Left lung (tissue), 10 donors: ENCODE measurements around the gene PRKG1. TPM values are rescaled to one million over a fixed set of nuclear protein-coding genes. Genes with fewer than 3 reads are reported as not detected.
A peak's percentile ranks its signal among the peaks of the same experiment; 100 is the strongest.

ENCODE experiments used
- ATAC-seq: fragments of 200-7000 bp; cut with Tn5 transposase; one replicate; pipeline ENCODE4 v1.9.1; 2020; ENCODE audit warnings: moderate library complexity
- DNase-seq, 4 donors: peaks; one replicate each; pipeline ENCODE4 v3.0.0-alpha.2; 2013 to 2020
- H3K27ac ChIP-seq, 2 donors: fragments of 200-600 bp; sonication (generic) in 1 of 2; one replicate each; pipeline versions ENCODE4 v1.5.0 to v1.8.0; 2020 to 2021
- H3K27me3 ChIP-seq, 2 donors: fragments of 200-600 bp; sonication (generic) in 1 of 2; one replicate each; pipeline versions ENCODE4 v1.5.0 to v1.8.0; 2020 to 2021
- H3K36me3 ChIP-seq, 2 donors: fragments of 200-600 bp; sonication (generic) in 1 of 2; one replicate each; pipeline versions ENCODE4 v1.5.0 to v1.8.0; 2020 to 2021
- H3K4me1 ChIP-seq, 2 donors: fragments of 200-600 bp; one replicate each; pipeline ENCODE4 v1.8.0; 2021
- H3K4me3 ChIP-seq, 2 donors: fragments of 200-600 bp; sonication (generic) in 1 of 2; one replicate each; pipeline versions ENCODE4 v1.5.0 to v1.8.0; 2020 to 2021; ENCODE audit warnings: mild to moderate bottlenecking in 1 of 2
- H3K9me3 ChIP-seq, 2 donors: fragments of 200-600 bp; sonication (generic) in 1 of 2; one replicate each; pipeline versions ENCODE4 v1.5.0 to v1.8.0; 2020 to 2021
- intact Hi-C, 2 donors: fragments of 100-400 bp; cut with DNase I; formaldehyde crosslinking; loops; one replicate each; pipeline versions ENCODE4 v1.11.2 to v1.14.2; 2022
- polyA plus RNA-seq, 6 donors: library from polyadenylated mRNA; unstranded; fragments of 120-200 nt; gene quantifications; one replicate each; pipeline ENCODE4 v1.2.1, GENCODE V29; 2013; ENCODE audit not compliant: insufficient read length in 6 of 6
- total RNA-seq, 2 donors: library from RNA; stranded (reverse); fragmentation: NEBNext Ultra II Directional; extraction: Animal tissue kit (Norgen Biotek cat#: 25700); gene quantifications; one replicate each; pipeline ENCODE4 v1.2.1, GENCODE V29; 2021
- TF ChIP-seq, protein P1 (sequence below), 2 donors: fragments of 200-600 bp; sonication (generic) in 1 of 2; IDR thresholded peaks; one replicate each; pipeline versions ENCODE4 v1.5.0 to v1.8.0; 2021; ENCODE audit warnings: antibody characterized with exemption in 2 of 2
- donor health status: DM: no; HTN: yes; CAD: no.
- donor health status: DM: no; HTN: no; CAD: no.

The PRKG1 gene
- total and polyA plus RNA-seq, 8 donors: 15.6 to 29.0 (median 17.8) TPM

GRCh38 chr10:51485668-51486067 lies 411.4 kb downstream of the PRKG1 start:
- Histone ChIP-seq H3K4me1 (no peaks in the 10 kb centered on the region), H3K27me3 (no peaks in the 10 kb centered on the region), H3K4me3 (no peak overlapping the region), H3K36me3 (no peaks in the 10 kb centered on the region), H3K9me3 (no peaks in the 10 kb centered on the region), H3K27ac (no peak overlapping the region)
- TF ChIP-seq, protein P1, sequence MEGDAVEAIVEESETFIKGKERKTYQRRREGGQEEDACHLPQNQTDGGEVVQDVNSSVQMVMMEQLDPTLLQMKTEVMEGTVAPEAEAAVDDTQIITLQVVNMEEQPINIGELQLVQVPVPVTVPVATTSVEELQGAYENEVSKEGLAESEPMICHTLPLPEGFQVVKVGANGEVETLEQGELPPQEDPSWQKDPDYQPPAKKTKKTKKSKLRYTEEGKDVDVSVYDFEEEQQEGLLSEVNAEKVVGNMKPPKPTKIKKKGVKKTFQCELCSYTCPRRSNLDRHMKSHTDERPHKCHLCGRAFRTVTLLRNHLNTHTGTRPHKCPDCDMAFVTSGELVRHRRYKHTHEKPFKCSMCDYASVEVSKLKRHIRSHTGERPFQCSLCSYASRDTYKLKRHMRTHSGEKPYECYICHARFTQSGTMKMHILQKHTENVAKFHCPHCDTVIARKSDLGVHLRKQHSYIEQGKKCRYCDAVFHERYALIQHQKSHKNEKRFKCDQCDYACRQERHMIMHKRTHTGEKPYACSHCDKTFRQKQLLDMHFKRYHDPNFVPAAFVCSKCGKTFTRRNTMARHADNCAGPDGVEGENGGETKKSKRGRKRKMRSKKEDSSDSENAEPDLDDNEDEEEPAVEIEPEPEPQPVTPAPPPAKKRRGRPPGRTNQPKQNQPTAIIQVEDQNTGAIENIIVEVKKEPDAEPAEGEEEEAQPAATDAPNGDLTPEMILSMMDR (IDR thresholded peaks at IDR 0.05): no peak
- DNase-seq (no peak), ATAC-seq (no peak)
- intact Hi-C loops: no loop called here

DNA sequence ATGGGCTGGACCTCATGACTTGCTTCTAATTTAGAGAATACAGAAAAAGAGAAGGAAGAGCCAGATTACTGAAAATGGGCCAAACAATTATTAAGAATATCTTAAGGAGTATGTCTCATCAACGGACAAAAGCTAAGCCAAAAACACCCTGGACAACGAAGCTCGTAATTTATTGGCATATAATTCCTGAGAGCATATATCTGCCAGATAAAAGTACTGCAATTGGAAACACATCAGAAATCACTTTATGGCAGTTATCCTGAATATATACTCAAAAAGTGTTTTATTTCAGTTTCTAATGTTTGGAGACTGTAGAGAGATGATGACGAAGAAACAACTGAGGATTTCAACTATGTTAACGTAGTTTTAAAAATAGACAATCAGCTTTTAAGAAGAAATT lies 413.3 kb downstream of the PRKG1 start:
- intact Hi-C loops: no loop called here
- TF ChIP-seq, protein P1 (IDR thresholded peaks at IDR 0.05): no peak
- no peaks in the 10 kb centered on the region for H3K4me1 ChIP-seq
- no peak overlapping the region for H3K4me3 ChIP-seq
- no peaks in the 10 kb centered on the region for H3K27me3 ChIP-seq
- H3K36me3 ChIP-seq: no peaks in the 10 kb centered on the region
- ATAC-seq (no peak), DNase-seq (no peak)
- no peaks in the 10 kb centered on the region for H3K9me3 ChIP-seq
- H3K27ac ChIP-seq: no peak overlapping the region

DNA sequence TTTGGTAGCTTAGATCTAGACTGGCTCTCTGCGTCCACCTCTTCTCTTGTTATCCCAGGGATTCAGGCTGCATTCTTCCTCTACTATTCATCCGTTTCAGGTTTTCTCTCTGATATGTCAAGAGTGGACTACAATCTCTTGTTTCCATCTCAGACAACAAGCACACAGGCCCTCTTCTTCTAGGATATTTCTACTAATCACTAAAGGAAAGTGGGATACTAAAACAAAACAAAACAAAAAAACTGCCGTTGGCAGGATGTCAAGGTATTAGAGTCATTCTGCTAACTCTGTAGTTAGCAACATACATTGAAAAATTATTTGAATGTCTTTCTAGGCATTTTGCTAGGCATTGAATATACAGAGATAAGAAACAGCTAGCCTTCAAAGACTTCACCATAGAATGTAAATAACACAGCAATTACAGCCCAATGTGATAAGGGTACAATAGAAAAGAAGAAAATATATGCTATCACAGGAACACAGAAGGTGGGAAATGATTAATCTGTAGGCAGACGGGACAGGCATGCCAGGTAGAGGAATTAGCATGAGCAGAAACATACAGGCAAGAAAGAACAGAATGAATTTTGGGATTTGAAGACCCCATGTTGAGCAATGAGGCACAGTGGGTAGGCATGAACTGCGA lies 414.6 kb downstream of the PRKG1 start:
- Histone ChIP-seq H3K27ac (no peak overlapping the region), H3K4me1 (no peaks in the 10 kb centered on the region), H3K9me3 (no peaks in the 10 kb centered on the region), H3K36me3 (no peaks in the 10 kb centered on the region), H3K27me3 (no peaks in the 10 kb centered on the region), H3K4me3 (no peak overlapping the region)
- TF ChIP-seq, protein P1 (IDR thresholded peaks at IDR 0.05): no peak
- ATAC-seq (no peak), DNase-seq (peak in 1 of 4 donors; percentile 18)
- intact Hi-C loops: no loop called here

GRCh38 chr10:51498424-51498823 lies 424.1 kb downstream of the PRKG1 start:
- Histone ChIP-seq H3K9me3 (no peaks in the 10 kb centered on the region), H3K27ac (no peak overlapping the region), H3K27me3 (no peaks in the 10 kb centered on the region), H3K4me1 (no peaks in the 10 kb centered on the region), H3K36me3 (no peaks in the 10 kb centered on the region), H3K4me3 (no peak overlapping the region)
- no peak for DNase-seq
- intact Hi-C loops: no loop called here
- TF ChIP-seq, protein P1 (IDR thresholded peaks at IDR 0.05): no peak
- ATAC-seq: no peak

GRCh38 chr10:51501396-51501795 lies 427.1 kb downstream of the PRKG1 start:
- ATAC-seq (no peak), DNase-seq (no peak)
- no peak overlapping the region for H3K27ac ChIP-seq
- H3K36me3 ChIP-seq: no peaks in the 10 kb centered on the region
- intact Hi-C loops: no loop called here
- TF ChIP-seq, protein P1 (IDR thresholded peaks at IDR 0.05): no peak
- H3K27me3 ChIP-seq: no peaks in the 10 kb centered on the region
- no peaks in the 10 kb centered on the region for H3K4me1 ChIP-seq
- no peaks in the 10 kb centered on the region for H3K9me3 ChIP-seq
- no peak overlapping the region for H3K4me3 ChIP-seq
